HG03095 (cell line): ENCODE results near the gene FZD8.

Experiments used
- ATAC-seq: cut with Tn5 transposase; IDR thresholded peaks from one replicate; pipeline ENCODE4 v1.9.1; 2021; ENCODE audit warnings: moderate library complexity; ENCODE audit not compliant: unreplicated experiment

FZD8 gene

GRCh38 chr10:35607475-35608327 lies 34.4 kb downstream of the FZD8 start:
- no peak for ATAC-seq

- ATAC-seq: no peak
These were observed 35.7 kb downstream of the FZD8 start for GRCh38 chr10:35606430-35606829.

- no peak for ATAC-seq
These were observed 36.9 kb downstream of the FZD8 start, which contains the start of gene GJD4 for GRCh38 chr10:35605191-35605590. GJD4 (plus strand) TSS chr10:35605341; CDS start chr10:35605568, 227 bp downstream.

- no peak for ATAC-seq
These were observed 41.9 kb downstream of the FZD8 start for GRCh38 chr10:35600193-35600592.

GRCh38 chr10:35598379-35598778 lies 43.7 kb downstream of the FZD8 start:
- ATAC-seq: no peak

GRCh38 chr10:35595106-35595505 lies 47.0 kb downstream of the FZD8 start:
- ATAC-seq: no peak

- no peak for ATAC-seq
These were observed 47.7 kb downstream of the FZD8 start for GRCh38 chr10:35594115-35595079.

- ATAC-seq: no peak
These were observed 49.7 kb downstream of the FZD8 start for GRCh38 chr10:35592441-35592840.

- no peak for ATAC-seq
These were observed 53.3 kb downstream of the FZD8 start for GRCh38 chr10:35588836-35589235.
